H9 (cell line): ENCODE results near the gene LEPR. TPM values are rescaled to one million over a fixed set of nuclear protein-coding genes. Genes with fewer than 3 reads are reported as not detected.
A peak's percentile ranks its signal among the peaks of the same experiment; 100 is the strongest.

Source experiments
- DNase-seq: peaks from one replicate; pipeline ENCODE4 v3.0.0-alpha.2; 2017
- H2AFZ ChIP-seq: one replicate; pipeline ENCODE4 v1.6.1; 2013; ENCODE audit warnings: mild to moderate bottlenecking, low read length, control low read depth, moderate library complexity
- H2AK5ac ChIP-seq: 2 replicates; pipeline ENCODE4 v1.6.1; 2013; ENCODE audit warnings: low read length, control low read depth, mixed read lengths; ENCODE audit not compliant: insufficient read length
- H2BK120ac ChIP-seq: one replicate; pipeline ENCODE4 v1.6.1; 2013; ENCODE audit warnings: low read depth, mild to moderate bottlenecking, low read length, control low read depth, inconsistent platforms; ENCODE audit not compliant: poor library complexity, severe bottlenecking
- H2BK12ac ChIP-seq: 2 replicates; pipeline ENCODE4 v1.6.1; 2013; ENCODE audit warnings: low read length, control low read depth, mixed read lengths, low read depth; ENCODE audit not compliant: insufficient read length
- H2BK15ac ChIP-seq: 2 replicates; pipeline ENCODE4 v1.6.1; 2013; ENCODE audit warnings: low read depth, low read length, control low read depth
- H2BK20ac ChIP-seq: one replicate; pipeline ENCODE4 v1.6.1; 2013; ENCODE audit warnings: low read depth, mild to moderate bottlenecking, low read length, control low read depth, inconsistent platforms; ENCODE audit not compliant: poor library complexity, severe bottlenecking
- H2BK5ac ChIP-seq: 2 replicates; pipeline ENCODE4 v1.6.1; 2013; ENCODE audit warnings: low read length, control low read depth, mixed read lengths; ENCODE audit not compliant: insufficient read length
- H3K14ac ChIP-seq: 2 replicates; pipeline ENCODE4 v1.6.1; 2013; ENCODE audit warnings: low read length, control low read depth; ENCODE audit not compliant: insufficient read depth
- H3K18ac ChIP-seq: 2 replicates; pipeline ENCODE4 v1.6.1; 2013; ENCODE audit warnings: low read depth, mild to moderate bottlenecking, mixed read lengths, low read length, control low read depth; ENCODE audit not compliant: insufficient read length
- H3K23ac ChIP-seq: 2 replicates; pipeline ENCODE4 v1.6.1; 2013; ENCODE audit warnings: low read length, control low read depth, mixed read lengths, low read depth; ENCODE audit not compliant: insufficient read length
- H3K23me2 ChIP-seq: 2 replicates; pipeline ENCODE4 v1.6.1; 2013; ENCODE audit warnings: low read depth, mild to moderate bottlenecking, mixed read lengths, low read length, control low read depth; ENCODE audit not compliant: insufficient read length, poor library complexity, severe bottlenecking
- H3K27ac ChIP-seq: 2 replicates; pipeline ENCODE4 v1.5.1; 2013; ENCODE audit warnings: low read length, control low read depth, mixed read lengths, low read depth; ENCODE audit not compliant: insufficient read length
- H3K27me3 ChIP-seq: 2 replicates; pipeline ENCODE4 v1.6.1; 2013; ENCODE audit warnings: low read length, control low read depth, inconsistent platforms; ENCODE audit not compliant: insufficient read depth
- H3K4ac ChIP-seq: 2 replicates; pipeline ENCODE4 v1.6.1; 2013; ENCODE audit warnings: low read depth, mild to moderate bottlenecking, control low read depth, inconsistent platforms, low read length, moderate library complexity
- H3K4me1 ChIP-seq: 2 replicates; pipeline ENCODE4 v1.6.1; 2013; ENCODE audit warnings: low read length, control low read depth, inconsistent platforms; ENCODE audit not compliant: insufficient read depth
- H3K4me2 ChIP-seq: 2 replicates; pipeline ENCODE4 v1.6.1; 2013; ENCODE audit warnings: low read length, control low read depth, mixed read lengths; ENCODE audit not compliant: insufficient read length, insufficient read depth
- H3K56ac ChIP-seq: 2 replicates; pipeline ENCODE4 v1.6.1; 2013; ENCODE audit warnings: low read depth, mild to moderate bottlenecking, mixed read lengths, low read length, control low read depth; ENCODE audit not compliant: insufficient read length
- H3K79me1 ChIP-seq: 2 replicates; pipeline ENCODE4 v1.6.1; 2013; ENCODE audit warnings: low read depth, mild to moderate bottlenecking, moderate library complexity, low read length, control low read depth, inconsistent platforms; ENCODE audit not compliant: insufficient read depth, poor library complexity, severe bottlenecking
- H3K79me2 ChIP-seq: 2 replicates; pipeline ENCODE4 v1.6.1; 2013; ENCODE audit warnings: low read length, control low read depth, inconsistent platforms; ENCODE audit not compliant: insufficient read depth
- H3K9ac ChIP-seq: 2 replicates; pipeline ENCODE4 v1.6.1; 2013; ENCODE audit warnings: low read length, control low read depth, mixed read lengths; ENCODE audit not compliant: insufficient read length; ENCODE audit errors: extremely low read depth
- H3K9me3 ChIP-seq: one replicate; pipeline ENCODE4 v1.6.1; 2013; ENCODE audit warnings: low read depth, low read length, inconsistent platforms; ENCODE audit not compliant: control insufficient read depth
- H3T11ph ChIP-seq: one replicate; pipeline ENCODE4 v1.6.1; 2013; ENCODE audit warnings: mild to moderate bottlenecking, low read length, control low read depth, inconsistent platforms
- H4K20me1 ChIP-seq: one replicate; pipeline ENCODE4 v1.6.1; 2013; ENCODE audit not compliant: control insufficient read depth, insufficient read length, insufficient read depth
- H4K5ac ChIP-seq: 2 replicates; pipeline ENCODE4 v1.6.1; 2013; ENCODE audit warnings: low read depth, mild to moderate bottlenecking, mixed read lengths, low read length, control low read depth; ENCODE audit not compliant: insufficient read length
- H4K8ac ChIP-seq: replicated peaks from 2 replicates; pipeline ENCODE4 v1.6.1; 2013; ENCODE audit warnings: low read length, control low read depth, mixed read lengths, low read depth; ENCODE audit not compliant: insufficient read length
- H4K91ac ChIP-seq: 2 replicates; pipeline ENCODE4 v1.6.1; 2013; ENCODE audit warnings: low read depth, mild to moderate bottlenecking, moderate library complexity, mixed read lengths, low read length, control low read depth; ENCODE audit not compliant: insufficient read length
- H3K27ac Mint-ChIP-seq, 3 experiments: 2 replicates in 2 of 3; 3 replicates in 1 of 3; pipeline ENCODE4 v1.8.0; 2020 to 2021; ENCODE audit warnings: mixed read lengths in 3 of 3, mild to moderate bottlenecking in 1 of 3, moderate library complexity in 1 of 3
- H3K27me3 Mint-ChIP-seq: 2 replicates; pipeline ENCODE4 v1.8.0; 2021; ENCODE audit warnings: low read depth, mild to moderate bottlenecking, moderate library complexity, mixed read lengths
- H3K36me3 Mint-ChIP-seq, 3 experiments: 2 replicates in 2 of 3; 3 replicates in 1 of 3; pipeline ENCODE4 v1.8.0; 2020 to 2021; ENCODE audit warnings: low read depth in 3 of 3, mixed read lengths in 3 of 3; ENCODE audit not compliant: insufficient read depth in 1 of 3
- H3K4me1 Mint-ChIP-seq, 2 experiments: 2 replicates each; pipeline ENCODE4 v1.8.0; 2020; ENCODE audit warnings: mixed read lengths in 2 of 2
- H3K4me3 Mint-ChIP-seq, 2 experiments: 2 replicates in 1 of 2; 3 replicates in 1 of 2; pipeline ENCODE4 v1.8.0; 2020 to 2021; ENCODE audit warnings: mild to moderate bottlenecking in 2 of 2, mixed read lengths in 2 of 2, moderate library complexity in 1 of 2
- H3K9me3 Mint-ChIP-seq, 2 experiments: 2 replicates in 1 of 2; 3 replicates in 1 of 2; pipeline ENCODE4 v1.8.0; 2020; ENCODE audit warnings: mild to moderate bottlenecking in 2 of 2, mixed read lengths in 2 of 2, moderate library complexity in 1 of 2
- WGBS: extraction: QIAGEN DNeasy Blood & Tissue Kit; methylation state at CpG from one replicate; pipeline ENCODE4 v1.1.7; 2013; ENCODE audit warnings: missing lambda C conversion rate, low lambda C conversion rate, mixed read lengths; ENCODE audit not compliant: insufficient read length; ENCODE audit errors: extremely low coverage; 5-methylcytosine and 5-hydroxymethylcytosine counted together
- total RNA-seq: library from RNA; stranded (reverse); gene quantifications from 2 replicates; pipeline ENCODE4 v1.2.1, GENCODE V29; 2021
- TF ChIP-seq, protein P1 (sequence below): fragments of 200-600 bp; sonication (generic); conservative IDR thresholded peaks from 3 replicates; pipeline ENCODE4 v1.8.0; 2021; ENCODE audit warnings: antibody characterized with exemption, mild to moderate bottlenecking

The LEPR gene
- total RNA-seq, 1 experiment from 2014 or later = 3.3 TPM

DNA sequence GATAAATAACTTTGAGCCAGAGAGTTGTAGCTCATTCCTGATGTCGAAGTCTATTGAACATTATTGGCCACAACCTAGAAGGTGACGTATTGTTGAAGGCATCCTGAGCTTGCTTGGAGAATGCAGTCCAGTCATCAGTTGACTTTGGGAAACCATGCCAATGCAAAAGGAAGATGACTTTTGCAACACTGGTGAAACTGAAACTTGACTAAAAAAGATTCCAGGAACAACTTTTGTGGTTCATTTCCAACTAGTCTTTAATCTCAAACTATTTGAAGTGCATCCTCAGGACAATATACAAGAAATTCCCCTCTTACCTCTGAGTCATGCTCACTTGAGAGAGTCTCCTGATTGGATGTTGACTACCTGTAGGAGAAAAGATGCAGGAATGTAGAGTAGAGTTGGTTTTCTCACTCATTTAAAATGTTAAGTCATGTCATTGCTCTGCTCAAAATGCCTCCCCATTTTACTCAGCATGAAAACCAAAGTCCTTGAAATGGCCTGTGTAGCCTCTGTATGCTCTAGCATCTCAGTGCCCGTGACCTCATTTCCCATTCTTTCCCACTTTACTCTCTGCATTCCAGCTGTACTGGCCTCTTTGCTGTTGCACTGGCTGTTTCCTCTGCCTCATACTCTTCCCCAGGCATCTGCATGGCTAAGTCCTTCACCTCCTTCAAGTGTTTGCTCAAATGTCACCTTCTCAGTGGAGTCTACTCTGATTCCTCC lies 24.4 kb upstream of the LEPR start:
- H3K4ac ChIP-seq = no peak overlapping the region
- no peaks in the 10 kb centered on the region for H3K23me2 ChIP-seq
- H3K56ac ChIP-seq = no peak overlapping the region
- H2AK5ac ChIP-seq = no peak overlapping the region
- no peak overlapping the region for H2BK120ac ChIP-seq
- H2BK5ac ChIP-seq = no peak overlapping the region
- no peak overlapping the region for H3K27ac ChIP-seq
- no peak overlapping the region for H2BK20ac ChIP-seq
- DNase-seq = peak; percentile 38
- H3K4me2 ChIP-seq = no peak overlapping the region
- H2BK15ac ChIP-seq = no peak overlapping the region
- no peaks in the 10 kb centered on the region; a peak in 1 of 7 replicates for H3K36me3 Mint-ChIP-seq
- no peak overlapping the region for H3T11ph ChIP-seq
- H3K4me3 Mint-ChIP-seq = no peak overlapping the region
- H3K18ac ChIP-seq = no peak overlapping the region
- H3K4me1 Mint-ChIP-seq = peaks cover 4 to 5% of the 10 kb centered on the region in 2 experiments
- H4K8ac ChIP-seq = no peak overlapping the region
- no peaks in the 10 kb centered on the region for H3K9me3 Mint-ChIP-seq
- TF ChIP-seq, protein P1, sequence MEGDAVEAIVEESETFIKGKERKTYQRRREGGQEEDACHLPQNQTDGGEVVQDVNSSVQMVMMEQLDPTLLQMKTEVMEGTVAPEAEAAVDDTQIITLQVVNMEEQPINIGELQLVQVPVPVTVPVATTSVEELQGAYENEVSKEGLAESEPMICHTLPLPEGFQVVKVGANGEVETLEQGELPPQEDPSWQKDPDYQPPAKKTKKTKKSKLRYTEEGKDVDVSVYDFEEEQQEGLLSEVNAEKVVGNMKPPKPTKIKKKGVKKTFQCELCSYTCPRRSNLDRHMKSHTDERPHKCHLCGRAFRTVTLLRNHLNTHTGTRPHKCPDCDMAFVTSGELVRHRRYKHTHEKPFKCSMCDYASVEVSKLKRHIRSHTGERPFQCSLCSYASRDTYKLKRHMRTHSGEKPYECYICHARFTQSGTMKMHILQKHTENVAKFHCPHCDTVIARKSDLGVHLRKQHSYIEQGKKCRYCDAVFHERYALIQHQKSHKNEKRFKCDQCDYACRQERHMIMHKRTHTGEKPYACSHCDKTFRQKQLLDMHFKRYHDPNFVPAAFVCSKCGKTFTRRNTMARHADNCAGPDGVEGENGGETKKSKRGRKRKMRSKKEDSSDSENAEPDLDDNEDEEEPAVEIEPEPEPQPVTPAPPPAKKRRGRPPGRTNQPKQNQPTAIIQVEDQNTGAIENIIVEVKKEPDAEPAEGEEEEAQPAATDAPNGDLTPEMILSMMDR = no peak
- no peak overlapping the region for H3K23ac ChIP-seq
- H4K91ac ChIP-seq = no peak overlapping the region
- H3K79me1 ChIP-seq = no peaks in the 10 kb centered on the region
- H2BK12ac ChIP-seq = no peak overlapping the region
- H3K27me3 Mint-ChIP-seq = no peaks in the 10 kb centered on the region
- H4K5ac ChIP-seq = no peak overlapping the region
- no CpG with 5 or more reads among the region's 3 CpGs for WGBS
- peak overlapping the region in 2 of 3 experiments; percentile 1 to 11; a peak in 3 of 7 replicates for H3K27ac Mint-ChIP-seq
- no peak overlapping the region for H3K14ac ChIP-seq
- H3K4me1 ChIP-seq = no peaks in the 10 kb centered on the region
- H4K20me1 ChIP-seq = no peaks in the 10 kb centered on the region
- no peaks in the 10 kb centered on the region for H3K79me2 ChIP-seq
- no peaks in the 10 kb centered on the region for H3K27me3 ChIP-seq
- no peak overlapping the region for H3K9ac ChIP-seq
- no peaks in the 10 kb centered on the region for H3K9me3 ChIP-seq
- no peak overlapping the region for H2AFZ ChIP-seq
